Skeletal muscle satellite cell (primary cell): Measurements from ENCODE around the gene BCL11A.

Source experiments
- H3K27me3 ChIP-seq: 2 replicates; pipeline ENCODE4 v1.7.0; 2013; ENCODE audit warnings: low read length; ENCODE audit not compliant: control insufficient read depth, insufficient read depth
- H3K36me3 ChIP-seq: 2 replicates; pipeline ENCODE4 v1.7.0; 2013; ENCODE audit warnings: mild to moderate bottlenecking, control low read depth, low read length; ENCODE audit not compliant: insufficient read depth
- H3K4me1 ChIP-seq: 2 replicates; pipeline ENCODE4 v1.7.0; 2013; ENCODE audit warnings: low read length; ENCODE audit not compliant: control insufficient read depth, insufficient read depth
- H3K4me2 ChIP-seq: 2 replicates; pipeline ENCODE4 v1.7.0; 2013; ENCODE audit warnings: mild to moderate bottlenecking, low read length
- H3K4me3 ChIP-seq: 2 replicates; pipeline ENCODE4 v1.7.0; 2013; ENCODE audit warnings: low read length
- H3K9ac ChIP-seq: 2 replicates; pipeline ENCODE4 v1.7.0; 2013; ENCODE audit warnings: mild to moderate bottlenecking, low read depth, low read length, moderate library complexity
- H3K9me3 ChIP-seq: replicated peaks from 2 replicates; pipeline ENCODE4 v1.7.0; 2013; ENCODE audit warnings: mild to moderate bottlenecking, control low read depth, low read length

Gene BCL11A

DNA sequence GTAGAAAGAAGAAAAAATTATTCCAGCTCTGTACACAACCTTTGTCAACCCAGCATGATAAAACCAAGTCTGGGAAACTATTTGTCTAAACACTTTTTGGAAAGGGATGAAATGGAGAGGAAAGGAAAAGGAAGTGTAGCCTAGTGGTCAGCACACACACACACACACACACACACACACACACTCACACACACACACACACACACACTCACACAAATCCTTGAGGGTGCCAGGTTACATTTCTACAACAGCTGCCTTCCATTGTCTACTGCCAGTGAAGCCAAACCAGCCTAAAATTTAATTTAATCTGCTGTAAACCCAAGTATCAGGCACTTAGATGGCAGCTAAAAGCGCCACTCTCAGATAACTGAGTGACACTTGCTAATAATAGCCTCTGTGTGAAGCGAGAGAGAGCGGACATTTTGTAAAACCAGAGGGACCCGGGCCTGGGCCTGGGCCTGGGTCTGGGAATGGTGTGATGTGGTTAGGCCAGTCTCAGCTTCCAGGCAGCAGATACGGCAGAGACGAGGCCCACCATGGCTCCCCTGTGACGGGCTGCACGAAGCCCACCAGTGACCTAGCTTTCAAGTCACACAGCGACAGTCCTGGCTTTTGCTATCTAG is 32.4 kb downstream of the BCL11A start:
- Histone ChIP-seq H3K9me3 (no peaks in the 10 kb centered on the region), H3K36me3 (no peaks in the 10 kb centered on the region), H3K4me2 (no peak overlapping the region), H3K9ac (no peak overlapping the region), H3K27me3 (no peaks in the 10 kb centered on the region), H3K4me1 (peaks cover 9% of the 10 kb centered on the region), H3K4me3 (no peak overlapping the region)

DNA sequence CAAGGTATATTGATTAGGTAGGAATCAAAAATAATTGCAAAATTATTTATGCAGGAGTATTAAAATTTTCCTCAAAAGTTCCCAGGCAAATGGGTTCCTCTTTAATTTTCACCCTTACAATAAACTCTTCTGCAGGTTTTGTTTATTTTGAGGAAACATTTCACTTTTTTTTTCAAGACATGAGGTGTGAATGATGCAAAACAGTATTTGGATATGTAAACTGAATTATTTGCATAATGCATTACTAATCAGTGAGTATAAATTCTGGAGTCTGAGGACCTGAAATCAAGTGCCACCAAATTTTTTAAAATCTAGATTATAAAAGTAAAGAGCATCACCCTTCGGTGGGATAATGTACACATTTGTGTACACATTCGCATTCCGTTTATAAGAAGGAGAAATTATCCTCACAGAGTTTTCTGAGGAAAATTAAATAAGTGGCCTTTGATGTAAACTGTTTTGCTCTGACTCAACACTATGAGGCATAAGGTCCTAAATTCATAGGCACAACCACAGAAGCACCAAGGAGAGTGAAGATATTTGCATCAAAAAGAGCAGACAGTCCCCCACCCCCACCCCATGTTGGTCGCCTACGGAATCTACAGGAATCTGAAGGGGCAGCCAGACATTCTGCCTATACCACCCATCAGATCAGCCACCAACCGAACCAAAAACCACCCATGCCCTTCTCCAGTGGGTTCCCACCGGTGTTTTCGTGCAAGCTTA is 33.1 kb downstream of the BCL11A start:
- Histone ChIP-seq H3K9ac (no peak overlapping the region), H3K4me2 (no peak overlapping the region), H3K36me3 (no peaks in the 10 kb centered on the region), H3K4me3 (no peak overlapping the region), H3K9me3 (no peaks in the 10 kb centered on the region), H3K27me3 (no peaks in the 10 kb centered on the region), H3K4me1 (peaks cover 15% of the 10 kb centered on the region)

GRCh38 chr2:60519231-60519863 is 34.1 kb downstream of the BCL11A start:
- Histone ChIP-seq H3K27me3 (no peaks in the 10 kb centered on the region), H3K9me3 (no peaks in the 10 kb centered on the region), H3K4me2 (no peak overlapping the region), H3K4me3 (no peak overlapping the region), H3K36me3 (no peaks in the 10 kb centered on the region), H3K9ac (no peak overlapping the region), H3K4me1 (peaks cover 15% of the 10 kb centered on the region)

DNA sequence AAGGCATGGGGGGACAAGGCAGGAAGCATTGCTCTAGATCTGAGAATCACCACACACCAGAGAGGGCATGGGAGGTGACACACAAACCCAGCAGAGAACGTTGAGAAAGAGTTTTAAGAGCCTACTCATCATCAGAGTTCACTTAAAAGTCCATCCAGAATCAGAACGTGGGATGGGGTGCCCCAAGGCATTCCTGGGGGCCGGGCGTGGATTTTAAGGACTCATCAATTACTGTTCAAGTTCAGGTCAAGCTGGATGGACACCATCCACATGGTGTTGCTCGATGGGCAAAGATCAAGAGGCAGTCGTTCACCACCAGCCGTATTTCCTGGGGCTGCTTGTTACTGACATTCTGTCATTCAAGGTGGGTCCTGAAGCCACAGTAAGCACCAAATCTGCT is 34.9 kb downstream of the BCL11A start:
- Histone ChIP-seq H3K4me1 (peaks cover 15% of the 10 kb centered on the region), H3K27me3 (no peaks in the 10 kb centered on the region), H3K4me2 (no peak overlapping the region), H3K9ac (no peak overlapping the region), H3K9me3 (no peaks in the 10 kb centered on the region), H3K36me3 (no peaks in the 10 kb centered on the region), H3K4me3 (no peak overlapping the region)

DNA sequence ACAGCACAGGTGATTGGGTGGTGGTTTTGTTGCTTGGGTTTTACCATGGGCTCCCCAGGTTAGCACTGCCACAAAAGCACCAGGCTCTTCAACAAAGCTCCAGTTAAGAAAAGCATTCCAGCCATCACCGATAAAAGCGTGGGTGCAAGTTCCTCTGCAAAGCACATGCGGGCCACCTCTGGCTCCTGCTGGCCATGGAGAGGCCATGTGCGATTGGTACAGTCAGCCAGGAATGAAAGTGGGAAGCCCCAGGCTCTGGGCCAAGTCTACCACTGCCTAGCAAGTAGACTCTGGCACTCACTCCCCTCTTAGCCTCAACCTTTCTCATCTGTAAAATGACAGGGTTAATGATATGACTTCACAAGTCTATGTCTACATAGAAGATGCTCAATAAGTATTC is 36.0 kb downstream of the BCL11A start:
- no peak overlapping the region for H3K4me2 ChIP-seq
- no peaks in the 10 kb centered on the region for H3K36me3 ChIP-seq
- H3K4me1 ChIP-seq: peaks cover 15% of the 10 kb centered on the region
- H3K4me3 ChIP-seq: no peak overlapping the region
- H3K9me3 ChIP-seq: no peaks in the 10 kb centered on the region
- H3K9ac ChIP-seq: no peak overlapping the region
- H3K27me3 ChIP-seq: no peaks in the 10 kb centered on the region

DNA sequence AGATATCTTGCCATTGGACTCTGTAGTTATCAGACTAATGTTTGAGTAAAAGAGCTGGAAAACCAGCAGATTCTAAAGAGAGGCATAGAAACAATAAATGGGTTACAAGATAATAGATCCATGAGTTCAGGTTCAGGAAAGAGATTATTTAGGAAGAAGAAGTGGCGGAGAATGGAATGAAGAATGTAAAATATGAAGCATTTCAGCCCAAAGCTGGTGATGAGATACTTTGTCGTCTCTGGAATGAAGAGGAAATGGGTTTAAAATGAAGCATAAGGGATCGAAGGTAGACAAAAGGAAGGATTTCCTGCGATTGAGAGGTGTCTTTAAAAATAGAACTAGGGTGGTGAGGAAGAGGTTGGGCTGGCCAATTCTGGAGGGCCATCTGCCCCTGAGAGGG is 36.6 kb downstream of the BCL11A start:
- Histone ChIP-seq H3K9me3 (no peaks in the 10 kb centered on the region), H3K4me2 (peak overlapping the region; percentile 40), H3K9ac (no peak overlapping the region), H3K4me3 (no peak overlapping the region), H3K36me3 (no peaks in the 10 kb centered on the region), H3K4me1 (peaks cover 15% of the 10 kb centered on the region), H3K27me3 (no peaks in the 10 kb centered on the region)

DNA sequence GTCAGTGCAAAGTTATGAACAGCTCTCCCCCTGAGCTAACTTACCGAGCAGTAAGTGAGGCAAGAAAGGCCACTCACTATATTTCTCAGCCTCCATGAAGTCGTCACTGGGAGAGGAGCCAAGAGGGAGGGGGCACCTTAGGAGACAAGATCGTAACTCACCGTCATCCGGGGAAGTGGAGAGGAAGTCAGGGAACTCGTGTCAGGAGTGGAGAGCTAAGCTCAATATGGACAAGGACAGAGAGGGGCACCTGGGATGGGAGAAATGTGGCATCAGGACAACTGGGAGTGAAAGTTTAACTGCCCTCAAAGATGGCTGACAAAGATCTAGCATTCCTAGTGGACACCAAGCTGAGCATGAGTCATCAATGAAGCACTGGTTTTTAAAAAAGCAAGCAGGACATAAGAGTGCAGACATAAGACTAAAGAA is 37.1 kb downstream of the BCL11A start:
- H3K9ac ChIP-seq: peak overlapping the region; percentile 3
- H3K27me3 ChIP-seq: no peaks in the 10 kb centered on the region
- H3K4me2 ChIP-seq: peak overlapping the region; percentile 40
- no peaks in the 10 kb centered on the region for H3K9me3 ChIP-seq
- H3K36me3 ChIP-seq: no peaks in the 10 kb centered on the region
- H3K4me1 ChIP-seq: peaks cover 15% of the 10 kb centered on the region
- peak overlapping the region; percentile 21 for H3K4me3 ChIP-seq

- H3K4me3 ChIP-seq: no peak overlapping the region
Measured at GRCh38 chr2:60515721-60516226, 37.7 kb downstream of the BCL11A start.

DNA sequence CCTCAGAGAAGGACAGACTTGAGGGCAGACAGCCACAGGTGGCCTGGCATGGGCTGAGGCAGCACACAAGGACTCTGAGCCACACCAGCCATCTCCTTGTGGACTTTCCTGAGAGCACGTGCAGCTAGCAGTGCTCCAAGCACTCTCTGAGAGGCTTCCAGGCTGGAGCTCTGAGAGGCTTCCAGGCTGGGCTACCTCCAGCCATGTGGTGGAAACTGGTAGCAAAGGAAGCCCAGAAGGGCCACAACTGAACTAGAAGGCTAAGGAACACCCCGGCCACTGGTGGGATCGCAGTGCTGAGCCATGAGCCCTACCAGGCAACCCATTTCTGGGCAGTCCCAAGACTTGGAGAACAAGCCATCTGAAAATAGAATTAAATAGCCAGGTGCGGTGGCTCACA is 39.5 kb downstream of the BCL11A start:
- H3K27me3 ChIP-seq: no peaks in the 10 kb centered on the region
- no peak overlapping the region for H3K4me2 ChIP-seq
- H3K36me3 ChIP-seq: no peaks in the 10 kb centered on the region
- no peak overlapping the region for H3K4me3 ChIP-seq
- no peak overlapping the region for H3K9ac ChIP-seq
- H3K4me1 ChIP-seq: peaks cover 15% of the 10 kb centered on the region
- H3K9me3 ChIP-seq: no peaks in the 10 kb centered on the region

More at GRCh38 chr2:60515721-60516226, 37.7 kb downstream of the BCL11A start:
- Histone ChIP-seq H3K36me3 (no peaks in the 10 kb centered on the region), H3K9ac (no peak overlapping the region), H3K9me3 (no peaks in the 10 kb centered on the region), H3K4me2 (peak overlapping the region; percentile 40), H3K27me3 (no peaks in the 10 kb centered on the region), H3K4me1 (peaks cover 15% of the 10 kb centered on the region)

GRCh38 chr2:60513191-60513590 is 40.3 kb downstream of the BCL11A start:
- H3K9ac ChIP-seq: no peak overlapping the region
- no peaks in the 10 kb centered on the region for H3K9me3 ChIP-seq
- H3K27me3 ChIP-seq: no peaks in the 10 kb centered on the region
- H3K4me2 ChIP-seq: no peak overlapping the region
- H3K36me3 ChIP-seq: no peaks in the 10 kb centered on the region
- H3K4me3 ChIP-seq: no peak overlapping the region
- peaks cover 15% of the 10 kb centered on the region for H3K4me1 ChIP-seq

GRCh38 chr2:60512641-60513040 is 40.8 kb downstream of the BCL11A start:
- Histone ChIP-seq H3K4me1 (peaks cover 15% of the 10 kb centered on the region), H3K4me2 (no peak overlapping the region), H3K4me3 (no peak overlapping the region), H3K27me3 (no peaks in the 10 kb centered on the region), H3K36me3 (no peaks in the 10 kb centered on the region), H3K9ac (no peak overlapping the region), H3K9me3 (no peaks in the 10 kb centered on the region)
